HG02763 (cell line): ENCODE measurements around the gene ENTPD7.
"Not testable (repeated sequence)": the region's sequence is repeated elsewhere in the genome, so short reads cannot be mapped to it uniquely, and the experiment has no call there.

ENCODE experiments used
- ATAC-seq: cut with Tn5 transposase; IDR thresholded peaks from one replicate; pipeline ENCODE4 v1.9.1; 2021; ENCODE audit warnings: mild to moderate bottlenecking, moderate library complexity; ENCODE audit not compliant: unreplicated experiment

Gene ENTPD7

DNA sequence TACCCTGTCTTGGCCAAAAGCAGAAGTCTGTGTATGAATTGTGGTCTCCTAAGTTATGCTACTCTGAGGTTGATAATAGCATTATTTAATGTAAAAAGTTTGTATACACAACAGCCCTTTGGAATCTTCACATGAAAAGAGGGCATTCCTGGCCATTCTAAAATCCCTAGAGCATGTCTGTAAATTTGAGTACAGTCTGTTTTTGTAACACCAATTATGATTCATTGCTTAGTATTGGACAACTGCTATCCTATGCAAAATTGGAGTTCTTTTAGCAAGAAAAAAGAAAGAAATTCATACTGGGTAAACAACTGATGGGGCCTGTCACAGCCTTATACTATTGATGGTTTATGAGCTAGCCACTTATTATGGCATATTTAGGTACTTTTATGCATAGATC, 82.9 kb downstream of the ENTPD7 start:
- ATAC-seq, result no peak

DNA sequence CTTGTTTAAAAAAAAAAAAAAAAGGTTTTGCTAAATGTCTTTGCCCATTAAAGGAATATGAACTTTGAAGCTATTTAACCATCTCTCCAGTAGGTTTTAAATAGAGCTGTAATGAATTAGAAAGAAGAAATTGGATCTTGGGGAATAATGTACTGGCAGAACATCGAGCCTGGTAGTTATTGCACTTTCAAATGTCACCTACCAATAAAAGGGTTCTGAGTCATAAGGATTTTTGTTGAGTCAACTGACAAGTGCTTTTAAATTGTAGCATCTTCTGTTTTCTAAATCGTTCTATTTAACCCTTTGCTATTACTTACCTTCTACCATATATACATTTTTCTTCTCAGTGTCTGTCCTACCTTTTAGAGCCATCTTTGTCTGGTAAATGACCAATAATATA, 83.4 kb downstream of the ENTPD7 start:
- ATAC-seq, result no peak

DNA sequence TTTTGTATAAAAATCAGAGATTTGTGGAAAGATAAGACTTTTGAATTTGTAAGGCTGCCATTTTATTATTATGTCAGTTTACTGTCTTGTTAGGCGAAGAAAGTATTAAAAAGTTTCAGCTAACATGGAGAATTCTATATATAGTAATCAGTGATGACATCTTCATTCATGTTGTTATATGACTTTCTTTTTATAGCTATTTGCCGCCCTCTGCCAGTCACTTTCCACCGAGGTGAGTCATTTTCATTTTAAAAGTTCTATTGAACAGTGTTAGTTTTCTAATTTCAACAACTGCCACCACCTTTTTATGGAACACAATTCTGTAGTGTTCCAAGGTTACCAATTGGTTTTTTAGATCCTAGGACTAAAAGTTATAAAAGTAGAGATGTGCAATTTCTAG, 84.5 kb downstream of the ENTPD7 start:
- ATAC-seq, result no peak

DNA sequence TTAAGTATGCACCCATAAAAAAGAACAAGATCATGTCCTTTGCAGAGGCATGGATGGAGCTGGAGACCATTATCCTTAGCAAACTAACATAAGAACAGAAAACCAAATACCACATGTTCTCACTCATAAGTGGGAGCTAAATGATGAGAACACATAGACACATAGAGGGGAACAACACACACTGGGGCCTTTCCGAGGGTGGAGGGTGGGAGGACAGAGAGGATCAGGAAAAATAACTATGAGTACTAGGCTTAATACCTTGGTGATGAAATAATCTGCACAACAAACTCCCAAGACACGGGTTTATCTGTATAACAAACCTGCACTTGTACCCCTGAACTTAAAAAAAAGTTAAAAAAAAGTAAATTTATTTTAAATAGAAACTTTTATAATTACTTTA, 86.9 kb downstream of the ENTPD7 start:
- not testable (repeated sequence) for ATAC-seq

DNA sequence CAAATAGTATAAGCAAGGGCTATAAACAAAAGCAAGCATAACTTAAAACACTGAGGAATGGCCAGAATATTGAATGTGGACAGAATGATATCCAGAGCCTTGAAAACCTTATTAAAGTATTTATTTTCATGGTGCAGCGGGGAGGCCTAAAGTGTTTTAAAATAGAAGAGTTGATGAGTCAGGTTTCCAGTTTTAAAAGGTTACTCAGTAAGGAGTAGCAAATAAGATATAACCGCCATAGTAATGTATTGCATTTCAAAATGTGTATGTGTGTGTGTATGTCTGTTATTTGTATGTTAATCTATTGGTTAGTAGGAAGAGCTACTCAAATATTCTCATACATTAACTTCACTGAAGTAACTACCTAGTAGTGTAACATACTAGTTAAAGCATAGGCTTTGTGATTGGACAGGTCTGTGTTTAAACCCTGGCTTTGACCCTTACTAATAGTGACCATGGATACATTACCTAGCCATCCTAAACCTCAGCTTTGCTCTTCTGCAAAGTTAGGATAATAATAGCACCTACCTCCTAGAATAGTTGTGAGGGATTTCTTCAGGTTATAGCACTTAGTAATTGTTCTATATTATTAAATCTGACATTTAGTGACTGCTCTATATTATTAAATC, 89.6 kb downstream of the ENTPD7 start:
- ATAC-seq, result no peak

DNA sequence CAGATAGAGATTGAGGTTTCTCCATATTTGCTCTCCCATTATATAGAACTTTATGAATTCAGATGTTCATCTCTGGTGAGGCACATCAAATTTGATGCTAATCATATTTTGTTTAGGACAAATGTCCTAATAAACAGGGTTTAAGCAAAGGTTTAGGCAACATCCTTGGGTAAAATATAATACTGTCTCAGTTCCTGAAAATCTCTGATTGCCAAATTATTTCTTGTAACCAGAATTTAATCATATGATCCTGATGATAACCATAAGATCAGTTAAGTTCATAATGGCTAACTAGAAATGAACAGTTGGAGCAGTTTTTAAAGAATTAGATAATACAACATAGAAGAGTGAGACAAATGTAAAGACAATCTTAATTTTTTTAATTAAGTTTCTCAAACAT, 91.3 kb downstream of the ENTPD7 start:
- ATAC-seq, result no peak

DNA sequence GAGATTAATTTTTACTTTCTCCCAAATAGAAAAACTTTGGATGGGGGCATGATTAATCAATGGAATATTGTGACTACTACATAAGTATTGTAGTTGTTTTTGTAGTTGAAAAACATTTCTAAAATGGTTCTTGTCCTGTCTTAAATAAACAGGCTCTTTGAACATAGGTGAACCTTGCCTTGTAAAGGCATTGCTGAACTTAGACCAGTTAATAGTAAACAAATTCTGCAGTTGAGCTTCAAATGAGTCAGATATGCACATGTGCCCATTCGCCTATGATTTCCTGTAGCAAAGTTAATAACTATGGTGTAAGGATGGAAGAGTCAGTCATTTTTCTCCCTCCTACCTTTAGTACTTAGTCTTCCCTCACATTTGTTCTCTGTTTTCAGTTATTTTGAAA, 95.4 kb downstream of the ENTPD7 start:
- ATAC-seq, result no peak
